Measurements from ENCODE around the gene GJA8. TPM values are rescaled to one million over a fixed set of nuclear protein-coding genes. Genes with fewer than 3 reads are reported as not detected.

The GJA8 gene
- polyA plus RNA-seq (2012; ENCODE audit: insufficient read length, low read depth): not detected

GRCh38 chr1:147902253-147902845 is at the start of gene GJA8:
GJA8 (plus strand) TSS chr1:147902795; CDS start chr1:147907956, 5,161 bp downstream.
- no peak for TF ChIP-seq POLR2AphosphoS5 (IDR thresholded peaks at IDR 0.05; ENCODE audit: low read depth, low read length)
- TF ChIP-seq REST (IDR thresholded peaks at IDR 0.05; ENCODE audit: insufficient read depth in 1 of 2, low read depth in 2 of 2, low read length in 2 of 2): no peak
- no peak for TF ChIP-seq SIN3A (IDR thresholded peaks at IDR 0.05; ENCODE audit: borderline replicate concordance, insufficient read depth, low read length)
- no peak for TF ChIP-seq TAF1 (IDR thresholded peaks at IDR 0.05; ENCODE audit: borderline replicate concordance, insufficient read depth, low read length)
- no peak for TF ChIP-seq FOXP2 (optimal IDR thresholded peaks at IDR 0.05; ENCODE audit: borderline replicate concordance, extremely low read depth, extremely low read length, insufficient read depth)

GRCh38 chr1:147853391-147853790 is 49.2 kb upstream of the GJA8 start:
- TF ChIP-seq TAF1 (IDR thresholded peaks at IDR 0.05; ENCODE audit: borderline replicate concordance, insufficient read depth, low read length): no peak
- TF ChIP-seq FOXP2 (optimal IDR thresholded peaks at IDR 0.05; ENCODE audit: borderline replicate concordance, extremely low read depth, extremely low read length, insufficient read depth): no peak
- no peak for TF ChIP-seq POLR2AphosphoS5 (IDR thresholded peaks at IDR 0.05; ENCODE audit: low read depth, low read length)
- no peak for TF ChIP-seq SIN3A (IDR thresholded peaks at IDR 0.05; ENCODE audit: borderline replicate concordance, insufficient read depth, low read length)

- TF ChIP-seq FOXP2 (optimal IDR thresholded peaks at IDR 0.05; ENCODE audit: borderline replicate concordance, extremely low read depth, extremely low read length, insufficient read depth) (no peak), POLR2AphosphoS5 (IDR thresholded peaks at IDR 0.05; ENCODE audit: low read depth, low read length) (no peak), SIN3A (IDR thresholded peaks at IDR 0.05; ENCODE audit: borderline replicate concordance, insufficient read depth, low read length) (no peak), REST (IDR thresholded peaks at IDR 0.05; ENCODE audit: insufficient read depth in 1 of 2, low read depth in 2 of 2, low read length in 2 of 2) (no peak), TAF1 (IDR thresholded peaks at IDR 0.05; ENCODE audit: borderline replicate concordance, insufficient read depth, low read length) (no peak)
Measured at GRCh38 chr1:147878022-147878421, 24.6 kb upstream of the GJA8 start.

- no peak for TF ChIP-seq REST (IDR thresholded peaks at IDR 0.05; ENCODE audit: insufficient read depth in 1 of 2, low read depth in 2 of 2, low read length in 2 of 2)
Measured at GRCh38 chr1:147879911-147880310, 22.7 kb upstream of the GJA8 start.

- TF ChIP-seq SIN3A (IDR thresholded peaks at IDR 0.05; ENCODE audit: borderline replicate concordance, insufficient read depth, low read length): no peak
- TF ChIP-seq FOXP2 (optimal IDR thresholded peaks at IDR 0.05; ENCODE audit: borderline replicate concordance, extremely low read depth, extremely low read length, insufficient read depth): no peak
Measured at GRCh38 chr1:147882535-147882934, 20.1 kb upstream of the GJA8 start.

GRCh38 chr1:147890177-147890790 is 12.3 kb upstream of the GJA8 start:
- no peak for TF ChIP-seq FOXP2 (optimal IDR thresholded peaks at IDR 0.05; ENCODE audit: borderline replicate concordance, extremely low read depth, extremely low read length, insufficient read depth)

GRCh38 chr1:147891088-147891487 is 11.5 kb upstream of the GJA8 start:
- TF ChIP-seq TAF1 (IDR thresholded peaks at IDR 0.05; ENCODE audit: borderline replicate concordance, insufficient read depth, low read length) (no peak), REST (IDR thresholded peaks at IDR 0.05; ENCODE audit: insufficient read depth in 1 of 2, low read depth in 2 of 2, low read length in 2 of 2) (no peak), SIN3A (IDR thresholded peaks at IDR 0.05; ENCODE audit: borderline replicate concordance, insufficient read depth, low read length) (no peak), POLR2AphosphoS5 (IDR thresholded peaks at IDR 0.05; ENCODE audit: low read depth, low read length) (no peak), FOXP2 (optimal IDR thresholded peaks at IDR 0.05; ENCODE audit: borderline replicate concordance, extremely low read depth, extremely low read length, insufficient read depth) (no peak)

Measured in PFSK-1 (cell line).